ENCODE data around the gene PLPPR1.

The PLPPR1 gene

DNA sequence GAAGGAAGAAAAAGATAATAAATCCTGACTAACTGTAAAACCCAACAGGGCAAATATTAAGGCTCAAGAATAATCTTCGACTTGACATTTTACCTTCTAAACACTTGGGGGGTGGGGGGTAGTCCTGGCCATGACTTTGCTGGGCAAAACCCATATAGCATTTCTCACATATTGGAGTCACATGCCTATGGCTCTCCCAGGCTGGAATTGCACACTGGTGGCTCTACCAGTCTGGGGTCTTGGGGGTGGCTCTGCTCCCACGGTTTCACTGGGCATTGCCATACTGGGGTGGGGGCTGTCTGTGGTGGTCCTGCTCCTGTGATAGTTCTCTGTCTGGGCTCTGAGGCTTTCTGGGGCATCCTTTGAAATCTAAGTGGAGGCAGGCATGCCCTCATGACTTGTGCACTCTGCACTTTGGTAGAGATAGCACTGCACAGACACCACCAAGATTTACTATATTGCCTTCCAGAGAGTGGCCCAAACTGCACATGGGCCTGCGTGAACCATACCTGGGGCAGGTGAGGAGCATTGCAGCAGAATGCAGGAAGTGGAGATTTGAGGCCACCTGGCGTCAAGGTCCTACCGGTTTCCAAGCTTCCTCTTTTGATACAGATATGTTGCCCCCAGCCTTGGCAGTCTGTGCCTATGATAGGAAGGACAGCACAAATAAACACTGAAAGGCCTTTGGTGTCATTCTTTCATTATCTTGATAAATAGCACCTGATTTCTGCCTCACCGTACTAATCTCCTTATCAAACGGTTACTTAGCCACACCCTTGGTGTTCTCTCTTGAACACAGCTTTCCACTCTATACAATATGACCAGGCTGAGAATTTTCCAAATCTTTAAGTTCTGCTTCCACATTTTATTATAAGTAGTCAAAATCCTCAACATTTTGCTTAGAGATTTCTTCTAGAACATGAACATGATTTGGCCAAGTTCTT lies 326.5 kb downstream of the PLPPR1 start:
- DNase-seq, result no peak

DNA sequence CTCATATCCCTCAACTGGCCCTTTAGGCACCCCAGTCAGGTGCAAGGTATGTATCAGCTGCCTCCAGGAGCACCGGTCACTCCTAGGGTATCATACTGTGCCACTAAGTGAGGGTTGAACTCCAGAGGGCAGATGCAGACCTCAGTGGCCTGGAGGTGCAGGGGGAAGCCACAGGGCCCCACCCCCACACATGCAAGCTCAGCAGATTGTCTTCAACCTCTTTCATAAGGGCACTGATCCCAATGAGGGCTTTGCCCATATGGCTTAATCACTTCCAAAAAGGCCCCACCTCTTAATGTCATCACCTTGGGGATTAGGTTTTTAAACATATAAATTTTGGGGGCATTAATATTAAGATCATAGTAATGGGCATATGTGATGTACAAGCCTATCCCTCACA lies 328.1 kb downstream of the PLPPR1 start:
- no peak for DNase-seq

DNA sequence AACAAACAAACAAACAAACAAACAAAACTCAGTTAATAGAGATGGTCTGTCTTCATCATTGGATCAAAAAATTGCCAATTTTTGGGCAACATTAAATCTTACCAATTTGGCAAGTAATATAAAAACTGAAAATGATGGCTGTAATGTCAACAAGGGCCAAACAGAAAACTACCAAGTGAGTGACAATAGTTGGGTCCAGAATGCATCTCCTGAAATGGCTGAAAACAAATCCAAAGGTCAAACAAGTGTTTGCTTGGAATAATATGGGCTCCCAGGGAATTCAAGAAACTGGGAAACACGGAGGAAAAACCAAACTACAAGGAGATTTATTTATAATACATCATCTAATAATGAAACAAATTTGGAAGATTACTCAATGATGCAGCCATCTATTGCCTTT lies 331.2 kb downstream of the PLPPR1 start:
- DNase-seq, result no peak

DNA sequence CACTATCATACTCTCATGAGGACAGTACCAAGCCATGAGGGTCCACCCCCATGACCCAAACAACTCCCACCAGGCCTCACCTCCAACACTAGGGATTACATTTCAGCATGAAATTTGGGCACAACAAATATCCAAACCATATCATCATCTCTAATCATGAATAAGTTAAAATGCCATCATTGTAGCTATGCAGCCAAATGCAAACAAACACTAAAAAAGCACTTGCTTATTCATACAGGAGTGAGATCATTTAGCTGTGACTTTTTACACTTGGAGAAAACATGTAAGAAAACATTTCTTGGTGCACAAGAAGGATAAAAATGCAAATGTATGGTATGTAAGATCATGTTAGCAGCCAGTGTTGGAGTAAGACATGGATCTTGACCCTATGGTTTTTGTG lies 332.1 kb downstream of the PLPPR1 start:
- no peak for DNase-seq

DNA sequence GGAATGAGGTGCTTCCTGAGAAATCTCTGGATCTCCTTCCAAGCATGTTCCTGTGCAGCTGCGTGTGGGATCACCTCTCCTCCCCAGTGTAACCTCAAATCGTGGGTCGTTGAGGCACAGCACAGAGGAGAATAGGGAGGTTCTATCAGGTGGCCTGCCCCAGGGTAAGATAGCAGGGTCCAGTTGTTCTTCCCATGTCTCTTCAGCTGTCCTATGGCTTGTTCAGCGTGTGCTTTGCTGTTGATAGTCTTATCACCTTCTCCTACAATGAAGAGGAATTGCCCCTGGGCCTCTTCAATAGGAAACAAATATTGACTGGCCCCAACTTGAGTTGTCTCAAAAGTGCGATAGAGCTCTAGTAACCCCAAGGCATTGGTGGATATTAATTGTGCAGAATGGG lies 333.9 kb downstream of the PLPPR1 start:
- DNase-seq, result no peak

DNA sequence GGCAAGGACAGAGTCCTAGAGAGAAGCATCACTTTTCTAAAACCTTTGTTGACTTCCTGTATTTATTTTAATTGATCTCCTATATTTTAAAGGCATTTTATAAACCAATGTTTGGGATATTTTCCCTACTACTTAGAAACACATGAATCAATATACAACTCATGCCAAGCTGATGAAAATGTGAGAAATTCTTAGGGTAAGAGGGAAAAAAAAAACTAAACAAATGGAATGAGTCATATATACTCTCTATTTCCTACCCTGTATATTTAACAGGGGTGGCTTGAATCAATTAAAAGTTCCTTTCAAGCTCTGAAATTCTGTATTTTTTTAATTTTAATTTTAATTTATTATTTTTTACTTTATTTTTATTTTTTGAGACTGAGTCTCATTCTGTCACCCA lies 336.7 kb downstream of the PLPPR1 start:
- no peak for DNase-seq

DNA sequence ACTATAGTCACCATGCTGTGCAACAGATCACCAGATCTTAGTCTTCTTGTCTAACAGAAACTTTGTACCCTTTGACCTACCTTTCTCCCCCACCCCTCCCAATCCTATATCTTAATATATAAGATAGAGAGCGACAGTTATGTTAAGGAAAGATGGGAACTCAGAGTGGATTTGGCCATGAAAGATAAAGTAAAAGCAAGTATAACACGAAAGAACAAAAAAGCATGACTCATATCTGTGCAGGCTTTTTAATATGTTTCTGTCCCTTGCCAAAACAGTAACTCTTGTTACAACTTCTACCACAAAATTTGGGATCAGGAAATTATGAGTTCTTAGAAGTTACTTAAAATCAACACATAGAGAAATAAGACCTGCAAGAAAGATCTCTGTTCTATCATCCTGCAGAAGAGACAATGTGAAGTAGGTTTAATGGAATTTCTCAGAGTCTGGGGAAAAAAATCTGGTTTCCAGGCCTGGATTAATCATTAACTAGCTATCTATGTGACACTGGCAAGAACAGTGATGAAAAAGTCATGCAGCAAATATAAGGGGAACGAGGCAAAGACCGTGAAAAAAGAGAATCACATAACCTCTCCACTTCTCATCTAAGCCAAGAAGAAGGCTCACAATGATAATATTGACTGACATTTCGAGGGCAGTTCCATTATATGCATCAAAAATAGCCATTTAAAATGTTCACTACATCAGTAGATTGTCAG lies 337.7 kb downstream of the PLPPR1 start:
- DNase-seq, result no peak

DNA sequence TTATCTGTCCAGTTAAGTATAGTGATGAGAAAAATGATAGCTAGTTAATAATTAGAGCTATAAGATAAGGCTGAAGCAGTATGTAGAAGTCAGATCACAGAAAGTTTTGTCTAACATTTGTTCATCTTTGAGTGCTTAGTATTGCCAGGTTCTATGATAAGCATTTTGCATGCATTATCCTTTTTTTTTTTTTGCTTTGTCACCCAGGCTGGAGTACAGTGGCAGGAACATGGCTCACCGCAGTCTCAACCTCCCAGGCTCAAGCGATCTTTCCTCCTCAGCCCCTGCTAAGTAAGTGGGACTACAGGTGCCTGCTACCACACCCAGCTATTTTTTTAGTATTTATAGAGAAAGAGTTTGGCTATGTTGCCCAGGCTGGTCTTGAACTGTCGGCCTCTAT lies 338.8 kb downstream of the PLPPR1 start:
- no peak for DNase-seq

DNA sequence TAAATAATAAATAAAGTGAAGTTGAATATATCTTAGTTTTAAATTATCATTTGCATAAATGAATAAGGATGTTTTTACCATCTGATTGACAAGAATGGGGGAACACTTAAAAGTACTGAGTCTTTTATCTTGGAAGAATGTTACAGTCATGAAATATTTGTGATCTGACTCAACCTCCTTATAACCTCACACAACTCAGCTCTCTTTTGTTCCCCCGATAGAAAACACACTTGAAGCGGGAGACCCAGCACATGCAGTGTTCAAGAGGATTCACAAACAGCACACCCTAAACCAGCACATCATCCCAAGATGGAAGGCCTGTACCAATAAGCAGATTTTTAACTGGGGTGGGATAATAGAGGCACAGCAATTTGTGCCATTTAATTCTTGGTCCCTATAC lies 340.8 kb downstream of the PLPPR1 start:
- no peak for DNase-seq

DNA sequence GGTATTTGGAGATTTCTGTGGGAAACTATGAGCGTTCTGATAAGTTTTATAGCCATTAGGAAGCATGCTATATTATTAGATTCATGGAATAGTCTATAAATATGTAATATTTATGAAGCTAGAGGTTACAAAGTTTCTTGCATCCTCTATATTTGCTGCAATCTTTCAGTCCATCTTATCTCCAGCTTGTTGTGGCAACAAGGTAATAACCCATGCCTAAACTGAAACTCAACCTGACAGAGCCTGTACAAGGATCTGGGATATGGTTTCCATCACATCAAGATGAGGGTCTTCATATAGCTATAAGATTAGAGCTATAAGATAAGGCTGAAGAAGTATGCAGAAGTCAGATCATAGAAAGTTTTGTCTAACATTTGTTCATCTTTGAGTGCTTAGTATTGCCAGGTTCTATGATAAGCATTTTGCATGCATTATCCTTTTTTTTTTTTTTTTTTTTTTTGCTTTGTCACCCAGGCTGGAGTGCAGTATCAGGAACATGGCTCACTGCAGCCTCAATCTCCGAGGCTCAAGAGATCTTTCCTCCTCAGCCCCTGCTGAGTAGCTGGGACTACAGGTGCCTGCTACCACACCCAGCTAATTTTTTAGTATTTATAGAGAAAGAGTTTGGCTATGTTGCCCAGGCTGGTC lies 341.5 kb downstream of the PLPPR1 start:
- no peak for DNase-seq

DNA sequence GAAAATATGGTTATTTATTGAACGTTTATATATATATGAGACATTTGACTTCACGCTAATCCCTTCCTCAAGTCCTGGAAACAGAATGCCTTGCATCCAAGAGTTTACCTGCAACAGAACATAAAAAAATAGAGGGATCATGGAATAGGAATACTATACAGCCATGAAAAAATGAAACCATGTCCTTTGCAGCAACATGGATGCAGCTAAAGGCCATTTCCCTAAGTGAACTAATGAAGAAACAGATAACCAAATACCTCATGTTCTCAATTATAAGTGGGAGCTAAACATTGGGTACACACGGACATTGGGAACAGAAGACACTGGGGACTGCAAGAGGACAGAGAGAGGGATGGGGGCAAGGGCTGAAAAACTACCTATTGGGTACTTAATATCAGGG lies 343.3 kb downstream of the PLPPR1 start:
- no peak for DNase-seq

DNA sequence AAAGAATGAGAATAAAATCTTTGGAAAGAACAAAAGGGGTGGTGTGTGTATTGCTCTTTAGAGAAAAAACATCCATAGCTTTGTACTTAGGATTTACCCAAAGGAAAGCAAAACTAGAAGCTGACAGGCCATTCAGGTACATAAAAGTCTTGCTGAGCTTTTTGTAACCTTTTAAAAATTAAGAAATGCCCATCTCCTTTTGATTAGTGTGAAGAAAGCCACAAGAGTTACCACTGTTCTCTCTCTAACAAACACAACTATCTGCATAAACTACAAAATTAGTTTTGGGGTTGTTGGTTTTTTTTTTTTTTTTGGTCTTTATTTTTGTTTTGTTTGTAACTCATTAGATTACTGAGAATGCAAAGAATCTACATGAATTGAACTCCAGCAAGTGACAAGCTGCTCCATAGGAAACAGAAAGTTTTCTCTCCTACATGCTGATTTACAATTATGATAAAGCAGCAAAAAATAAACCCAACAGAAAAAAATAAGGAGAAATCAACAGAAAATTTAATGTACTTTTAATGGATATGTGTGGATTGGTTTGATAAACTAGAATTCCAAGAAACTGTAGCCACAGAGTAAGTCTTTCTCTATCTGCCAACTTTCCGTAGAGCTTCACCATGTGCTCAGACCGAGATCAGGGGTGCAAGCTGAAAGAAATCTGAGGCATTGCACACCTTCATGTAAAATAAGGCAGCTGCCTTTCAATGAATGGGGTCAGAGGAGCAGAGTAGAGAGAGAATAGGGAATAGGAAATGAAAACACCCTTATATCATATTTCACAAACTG lies 344.0 kb downstream of the PLPPR1 start:
- DNase-seq, result no peak
